Natural killer cell treated with Interleukin-12 subunit alpha and Interleukin-12 subunit beta and Interleukin-15 and Interleukin-18, amount 100 ng/mL, for 72 hours (primary cell): ENCODE results near the gene ZSWIM5. TPM values are rescaled to one million over a fixed set of nuclear protein-coding genes. Genes with fewer than 3 reads are reported as not detected.
A peak's percentile ranks its signal among the peaks of the same experiment; 100 is the strongest.
"Not testable (repeated sequence)": the region's sequence is repeated elsewhere in the genome, so short reads cannot be mapped to it uniquely, and the experiment has no call there.

Source experiments
- ATAC-seq, 2 donors: fragments of 150-1000 bp; cut with Tn5 transposase in 1 of 2; sonication (Bioruptor Pico), chemical (Tn5 transposase) in 1 of 2; 2 replicates each; pipeline ENCODE4 v1.10.0; 2021
- DNase-seq: peaks from one replicate; pipeline ENCODE4 v3.0.0; 2022; ENCODE audit warnings: low spot score
- H3K27ac Mint-ChIP-seq, 2 donors: 1 replicate in 1 of 2; 2 replicates in 1 of 2; pipeline ENCODE4 v1.8.0; 2022; ENCODE audit warnings: mixed read lengths in 2 of 2, mild to moderate bottlenecking in 1 of 2, moderate library complexity in 1 of 2
- H3K27me3 Mint-ChIP-seq, 2 donors: 1 replicate in 1 of 2; 2 replicates in 1 of 2; pipeline ENCODE4 v1.8.0; 2022; ENCODE audit warnings: mixed read lengths in 2 of 2
- H3K36me3 Mint-ChIP-seq: one replicate; pipeline ENCODE4 v1.8.0; 2022; ENCODE audit warnings: mixed read lengths
- H3K4me1 Mint-ChIP-seq, 2 donors: 1 replicate in 1 of 2; 2 replicates in 1 of 2; pipeline ENCODE4 v1.8.0; 2022; ENCODE audit warnings: low read depth in 2 of 2, mixed read lengths in 2 of 2, mild to moderate bottlenecking in 1 of 2
- H3K4me3 Mint-ChIP-seq: one replicate; pipeline ENCODE4 v1.8.0; 2022; ENCODE audit warnings: mixed read lengths
- H3K9me3 Mint-ChIP-seq: 2 replicates; pipeline ENCODE4 v1.8.0; 2022; ENCODE audit warnings: mixed read lengths
- total RNA-seq, 2 donors: library from RNA; stranded (reverse); gene quantifications; one replicate each; pipeline ENCODE4 v1.2.3, GENCODE V29; 2022

Gene ZSWIM5
- total RNA-seq, result 1 to 10 TPM; 1.0 to 1.4 TPM

DNA sequence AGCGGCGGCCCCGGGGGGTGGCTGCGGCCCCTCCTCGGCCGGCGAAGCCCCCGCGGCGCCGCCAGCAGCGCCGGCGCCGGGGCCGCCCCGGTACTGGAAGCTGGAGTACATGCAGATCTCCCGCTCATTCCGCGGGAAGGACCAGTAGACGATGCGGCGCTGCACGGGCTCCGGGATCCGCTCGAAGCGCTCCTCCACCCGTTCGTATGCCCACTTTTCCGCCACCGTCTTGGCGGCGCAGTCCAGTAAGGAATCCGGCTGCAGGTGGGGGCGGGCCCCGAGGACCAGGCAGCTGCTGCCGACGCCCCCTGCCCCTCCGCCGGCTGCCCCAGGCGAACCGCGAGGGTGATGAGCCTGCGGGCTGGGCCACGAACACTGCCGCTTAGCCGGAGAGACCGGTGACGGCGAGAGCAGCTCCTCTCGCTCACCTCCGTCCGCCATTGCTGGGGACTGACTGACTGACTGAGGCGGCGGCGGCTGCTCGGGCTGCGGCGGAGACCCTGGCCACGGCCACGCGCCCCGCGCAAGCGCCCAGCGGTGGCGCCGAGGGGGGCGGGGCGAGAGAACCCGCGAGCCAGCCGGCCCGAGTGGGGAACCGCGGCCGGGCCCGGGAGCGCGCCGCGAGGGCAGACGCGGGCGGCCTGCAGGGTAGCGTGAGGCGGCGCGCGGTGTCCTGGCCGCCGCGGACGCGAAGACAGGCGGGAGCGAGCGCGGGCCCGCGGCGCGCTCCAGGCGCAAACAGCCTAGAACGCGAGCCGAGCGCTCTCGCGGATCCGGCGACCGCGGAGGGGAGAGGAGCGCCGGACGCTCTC is at the start of gene ZSWIM5:
TSS of gene ZSWIM5 (minus strand) at position 696 of the 812 bp plus-strand sequence. CDS start at position 441, 255 bp downstream.
- H3K36me3 Mint-ChIP-seq, result peaks cover 6% of the 10 kb centered on the region
- H3K9me3 Mint-ChIP-seq, result no peaks in the 10 kb centered on the region
- peak; percentile 91 to 93 for ATAC-seq
- peaks cover 12 to 18% of the 10 kb centered on the region in 2 donors for H3K4me1 Mint-ChIP-seq
- H3K27ac Mint-ChIP-seq, result peak within 1 kb of the TSS; percentile 62 to 71
- peak; percentile 78 for DNase-seq
- H3K27me3 Mint-ChIP-seq, result peaks cover 13 to 14% of the 10 kb centered on the region in 2 donors
- peak within 1 kb of the TSS; percentile 97 for H3K4me3 Mint-ChIP-seq

GRCh38 chr1:45254490-45254889 is 48.1 kb upstream of the ZSWIM5 start:
- Mint-ChIP-seq H3K4me3 (no peak overlapping the region), H3K9me3 (peaks cover 13% of the 10 kb centered on the region), H3K27ac (no peak overlapping the region), H3K4me1 (no peaks in the 10 kb centered on the region), H3K27me3 (peaks cover 15 to 19% of the 10 kb centered on the region in 2 donors), H3K36me3 (peaks cover 15% of the 10 kb centered on the region)
- DNase-seq, result no peak
- no peak for ATAC-seq

DNA sequence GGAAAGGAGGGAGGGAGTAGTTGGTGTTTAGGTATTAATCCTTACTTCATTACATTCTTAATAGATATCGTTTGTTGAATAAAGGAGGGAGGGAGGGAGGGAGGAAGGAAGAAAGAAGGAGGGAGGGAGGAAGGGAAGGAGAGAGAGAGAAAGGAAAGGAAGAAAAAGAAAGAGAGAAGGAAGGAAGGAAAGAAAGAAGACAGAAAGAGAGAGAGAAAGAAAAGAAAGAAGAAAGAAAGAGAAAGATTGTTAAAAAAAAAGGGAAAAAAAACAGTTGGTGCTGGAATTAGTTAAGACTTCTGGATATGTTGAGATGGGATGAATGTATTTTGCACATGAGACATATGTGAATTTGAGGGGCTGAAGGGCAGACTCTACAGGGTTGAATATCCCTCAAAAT is 44.1 kb upstream of the ZSWIM5 start:
- Mint-ChIP-seq H3K4me1 (no peaks in the 10 kb centered on the region), H3K9me3 (no peaks in the 10 kb centered on the region), H3K27ac (no peak overlapping the region), H3K27me3 (peaks cover 15 to 19% of the 10 kb centered on the region in 2 donors), H3K36me3 (no peaks in the 10 kb centered on the region), H3K4me3 (no peak overlapping the region)
- DNase-seq (no peak), ATAC-seq (no peak)

DNA sequence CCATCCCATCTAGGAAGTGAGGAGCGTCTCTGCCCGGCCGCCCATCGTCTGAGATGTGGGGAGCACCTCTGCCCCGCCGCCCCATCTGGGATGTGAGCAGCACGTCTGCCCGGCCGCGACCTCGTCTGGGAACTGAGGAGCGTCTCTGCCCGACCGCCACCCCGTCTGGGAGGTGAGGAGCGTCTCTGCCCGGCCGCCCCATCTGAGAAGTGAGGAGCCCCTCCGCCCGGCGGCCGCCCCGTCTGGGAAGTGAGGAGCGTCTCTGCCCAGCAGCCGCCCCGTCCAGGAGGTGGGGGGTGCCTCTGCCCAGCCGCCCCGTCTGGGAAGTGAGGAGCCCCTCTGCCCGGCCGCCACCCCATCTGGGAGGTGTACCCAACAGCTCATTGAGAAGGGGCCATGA is 41.6 kb upstream of the ZSWIM5 start:
- not testable (repeated sequence) for H3K4me1 Mint-ChIP-seq, DNase-seq, H3K36me3 Mint-ChIP-seq, H3K9me3 Mint-ChIP-seq, H3K4me3 Mint-ChIP-seq, H3K27ac Mint-ChIP-seq, ATAC-seq
- peaks cover 16 to 21% of the 10 kb centered on the region in 2 donors for H3K27me3 Mint-ChIP-seq

GRCh38 chr1:45246760-45247159 is 40.4 kb upstream of the ZSWIM5 start:
- ATAC-seq (no peak), DNase-seq (no peak)
- Mint-ChIP-seq H3K4me3 (no peak overlapping the region), H3K27ac (no peak overlapping the region), H3K9me3 (no peaks in the 10 kb centered on the region), H3K27me3 (peaks cover 20 to 26% of the 10 kb centered on the region in 2 donors), H3K4me1 (no peaks in the 10 kb centered on the region), H3K36me3 (peaks cover 5% of the 10 kb centered on the region)

DNA sequence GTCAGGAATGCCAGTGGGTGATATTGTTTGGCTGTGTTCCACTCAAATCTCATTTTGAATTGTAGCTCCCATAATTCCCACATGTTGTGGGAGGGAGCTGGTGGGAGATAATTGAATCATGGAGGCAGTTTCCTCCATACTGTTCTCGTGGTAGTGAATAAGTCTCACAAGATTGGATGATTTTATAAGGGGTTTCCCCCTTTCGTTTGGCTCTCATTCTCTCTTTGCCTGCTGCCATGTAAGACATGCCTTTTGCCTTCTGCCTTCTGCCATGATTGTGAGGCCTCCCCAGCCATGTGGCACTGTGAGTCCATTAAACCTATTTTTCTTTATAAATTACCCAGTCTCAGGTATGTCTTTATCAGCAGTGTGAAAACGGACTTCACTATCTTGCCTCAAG is 40.0 kb upstream of the ZSWIM5 start:
- DNase-seq, ATAC-seq, H3K4me3 Mint-ChIP-seq, H3K27ac Mint-ChIP-seq, H3K36me3 Mint-ChIP-seq, H3K9me3 Mint-ChIP-seq, H3K4me1 Mint-ChIP-seq: not testable (repeated sequence)
- peaks cover 20 to 28% of the 10 kb centered on the region in 2 donors for H3K27me3 Mint-ChIP-seq

GRCh38 chr1:45244660-45245059 is 38.3 kb upstream of the ZSWIM5 start:
- H3K36me3 Mint-ChIP-seq, result peaks cover 7% of the 10 kb centered on the region
- H3K27ac Mint-ChIP-seq, result no peak overlapping the region
- peaks cover 12 to 19% of the 10 kb centered on the region in 2 donors for H3K27me3 Mint-ChIP-seq
- no peaks in the 10 kb centered on the region for H3K4me1 Mint-ChIP-seq
- DNase-seq (no peak), ATAC-seq (no peak)
- no peak overlapping the region for H3K4me3 Mint-ChIP-seq
- no peaks in the 10 kb centered on the region for H3K9me3 Mint-ChIP-seq

- Mint-ChIP-seq H3K4me3 (no peak overlapping the region), H3K4me1 (no peaks in the 10 kb centered on the region), H3K27ac (no peak overlapping the region), H3K9me3 (no peaks in the 10 kb centered on the region), H3K27me3 (peaks cover 12 to 19% of the 10 kb centered on the region in 2 donors), H3K36me3 (peaks cover 7% of the 10 kb centered on the region)
- no peak for DNase-seq
- ATAC-seq, result no peak
Observed at GRCh38 chr1:45243476-45244343, 37.3 kb upstream of the ZSWIM5 start.

- ATAC-seq, result no peak
- no peak for DNase-seq
- Mint-ChIP-seq H3K27ac (no peak overlapping the region), H3K4me1 (no peaks in the 10 kb centered on the region), H3K9me3 (no peaks in the 10 kb centered on the region), H3K36me3 (peaks cover 7% of the 10 kb centered on the region), H3K4me3 (no peak overlapping the region), H3K27me3 (peaks cover 7 to 11% of the 10 kb centered on the region in 2 donors)
Observed at GRCh38 chr1:45238846-45239245, 32.4 kb upstream of the ZSWIM5 start.

GRCh38 chr1:45236136-45236535 is 29.7 kb upstream of the ZSWIM5 start:
- Mint-ChIP-seq H3K4me3 (no peak overlapping the region), H3K27me3 (peaks cover 0 to 4% of the 10 kb centered on the region in 2 donors), H3K4me1 (no peaks in the 10 kb centered on the region), H3K36me3 (no peaks in the 10 kb centered on the region), H3K27ac (no peak overlapping the region), H3K9me3 (no peaks in the 10 kb centered on the region)
- no peak for ATAC-seq
- no peak for DNase-seq

DNA sequence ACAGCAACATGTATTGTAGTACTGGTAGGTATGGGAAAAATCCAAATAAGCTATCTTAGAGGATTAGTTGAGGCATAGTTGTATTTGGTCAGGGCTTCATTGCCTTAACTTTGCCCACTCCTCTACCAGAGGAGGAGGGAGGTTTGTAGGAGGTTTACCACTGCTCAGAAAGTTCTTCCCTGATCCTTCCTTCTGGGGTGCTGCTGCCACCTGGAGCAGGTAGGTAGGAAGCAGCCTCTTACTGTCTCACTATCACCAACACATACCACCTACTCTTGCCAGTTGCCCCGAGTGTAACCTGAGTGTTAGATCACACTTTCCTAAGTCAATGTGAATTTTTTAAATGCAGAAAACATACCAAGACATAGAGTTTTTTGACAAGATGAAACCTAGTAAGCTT is 24.1 kb upstream of the ZSWIM5 start:
- no peaks in the 10 kb centered on the region for H3K4me1 Mint-ChIP-seq
- no peak overlapping the region for H3K27ac Mint-ChIP-seq
- H3K27me3 Mint-ChIP-seq, result peaks cover 0 to 4% of the 10 kb centered on the region in 2 donors
- no peak overlapping the region for H3K4me3 Mint-ChIP-seq
- DNase-seq (no peak), ATAC-seq (no peak)
- H3K9me3 Mint-ChIP-seq, result no peaks in the 10 kb centered on the region
- no peaks in the 10 kb centered on the region for H3K36me3 Mint-ChIP-seq

DNA sequence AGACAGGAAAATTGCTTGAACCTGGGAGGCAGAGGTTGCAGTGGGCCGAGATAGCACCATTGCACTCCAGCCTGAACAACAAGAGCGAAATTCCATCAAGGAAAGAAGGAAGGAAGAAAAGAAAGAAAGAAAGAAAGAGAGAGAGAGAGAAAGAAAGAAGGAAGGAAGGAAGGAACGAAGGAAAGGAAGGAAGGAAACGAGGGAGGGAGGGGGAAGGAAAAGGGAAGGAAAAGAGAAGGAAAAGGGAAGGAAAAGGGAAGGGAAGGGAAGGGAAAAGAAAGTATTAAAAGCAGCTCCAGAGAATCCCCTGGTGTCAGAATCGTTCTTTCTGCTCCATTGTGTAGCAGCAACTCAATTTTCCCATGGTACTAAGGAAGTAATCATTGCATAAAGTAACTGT is 19.2 kb upstream of the ZSWIM5 start:
- ATAC-seq (no peak), DNase-seq (no peak)
- no peak overlapping the region for H3K4me3 Mint-ChIP-seq
- H3K36me3 Mint-ChIP-seq, result no peaks in the 10 kb centered on the region
- H3K4me1 Mint-ChIP-seq, result no peaks in the 10 kb centered on the region
- no peaks in the 10 kb centered on the region for H3K9me3 Mint-ChIP-seq
- peaks cover 0 to 2% of the 10 kb centered on the region in 2 donors for H3K27me3 Mint-ChIP-seq
- no peak overlapping the region for H3K27ac Mint-ChIP-seq

DNA sequence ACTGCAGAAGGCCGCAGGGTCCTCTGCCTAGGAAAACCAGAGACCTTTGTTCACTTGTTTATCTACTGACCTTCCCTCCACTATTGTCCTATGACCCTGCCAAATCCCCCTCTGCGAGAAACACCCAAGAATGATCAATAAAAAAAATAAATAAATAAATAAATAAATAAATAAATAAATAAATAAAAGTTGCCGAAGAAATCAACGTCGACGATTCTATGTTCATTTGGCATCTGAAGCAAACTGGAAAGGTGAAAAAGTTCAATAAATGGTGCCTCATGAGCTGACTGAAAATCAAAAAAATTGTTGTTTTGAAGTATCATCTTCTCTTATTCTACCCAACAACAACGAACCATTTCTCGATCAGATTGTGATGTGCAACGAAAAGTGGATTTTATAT is 17.3 kb upstream of the ZSWIM5 start:
- not testable (repeated sequence) for ATAC-seq, DNase-seq, H3K27ac Mint-ChIP-seq, H3K4me1 Mint-ChIP-seq, H3K27me3 Mint-ChIP-seq, H3K4me3 Mint-ChIP-seq, H3K9me3 Mint-ChIP-seq, H3K36me3 Mint-ChIP-seq

DNA sequence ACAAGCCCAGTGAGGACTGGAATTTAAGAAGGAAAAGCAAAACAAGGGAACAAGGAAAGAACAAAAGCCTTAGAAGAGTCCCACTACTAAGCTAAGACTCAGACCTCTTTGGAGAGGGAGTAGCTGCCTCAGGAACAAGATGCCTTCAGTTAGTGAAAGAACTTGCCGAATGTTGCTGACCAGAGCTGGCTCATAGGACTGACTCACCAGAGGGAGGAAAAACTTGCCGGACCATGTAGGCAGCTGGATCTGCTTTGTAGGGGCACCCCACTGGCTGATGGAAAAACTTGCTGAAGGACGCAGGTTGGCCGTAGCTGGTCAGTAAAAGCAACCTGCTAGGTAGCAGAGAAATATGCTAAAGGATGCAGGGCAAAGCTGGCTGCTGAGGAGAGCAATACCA is 15.3 kb upstream of the ZSWIM5 start:
- Mint-ChIP-seq H3K4me1 (no peaks in the 10 kb centered on the region), H3K4me3 (no peak overlapping the region), H3K27me3 (peaks cover 0 to 7% of the 10 kb centered on the region in 2 donors), H3K36me3 (no peaks in the 10 kb centered on the region), H3K27ac (no peak overlapping the region), H3K9me3 (no peaks in the 10 kb centered on the region)
- DNase-seq, result no peak
- no peak for ATAC-seq
